ENCODE measurements around the gene C1QTNF6. TPM values are rescaled to one million over a fixed set of nuclear protein-coding genes. Genes with fewer than 3 reads are reported as not detected.

The C1QTNF6 gene
- total and polyA plus RNA-seq, 2 experiments from 2014 or later = 1.7 to 2.3 TPM

DNA sequence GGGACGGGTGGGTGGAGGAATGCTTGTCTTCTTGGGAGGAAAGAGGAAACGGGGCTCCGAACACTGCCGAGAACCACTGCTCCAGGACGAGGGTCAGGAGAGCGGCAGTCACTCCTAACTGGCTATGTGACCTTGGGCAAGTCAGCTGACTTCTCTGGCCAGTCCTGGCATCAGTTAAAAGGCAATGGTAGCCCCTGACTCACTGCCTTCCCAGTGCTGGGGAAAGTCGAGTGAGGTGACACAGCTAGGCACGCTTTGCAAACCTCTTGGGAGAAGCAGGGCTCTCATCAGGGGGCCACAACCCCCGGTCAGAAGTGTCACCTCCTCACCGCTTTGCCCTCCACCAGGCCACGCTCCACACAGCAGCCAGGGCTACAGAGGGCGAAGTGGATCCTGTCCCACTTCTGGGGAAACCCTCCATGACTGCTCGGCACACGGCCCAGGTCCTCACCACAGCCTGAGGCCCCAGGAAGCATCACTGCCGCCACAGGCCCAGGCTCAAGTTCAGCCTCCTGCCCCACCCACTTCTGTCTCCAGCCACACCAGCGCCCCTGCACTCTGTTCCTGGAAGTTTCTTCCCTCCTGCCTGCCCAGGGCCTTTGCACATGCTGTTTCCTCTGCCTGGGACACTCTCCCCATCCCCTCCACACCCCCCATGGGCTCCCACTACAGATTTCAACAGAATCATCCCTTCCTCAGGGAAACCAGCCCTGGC, 54.6 kb downstream of the C1QTNF6 start (continued):
- TF ChIP-seq STAT1 (IDR thresholded peaks at IDR 0.05; ENCODE audit: unreplicated experiment) = no peak

DNA sequence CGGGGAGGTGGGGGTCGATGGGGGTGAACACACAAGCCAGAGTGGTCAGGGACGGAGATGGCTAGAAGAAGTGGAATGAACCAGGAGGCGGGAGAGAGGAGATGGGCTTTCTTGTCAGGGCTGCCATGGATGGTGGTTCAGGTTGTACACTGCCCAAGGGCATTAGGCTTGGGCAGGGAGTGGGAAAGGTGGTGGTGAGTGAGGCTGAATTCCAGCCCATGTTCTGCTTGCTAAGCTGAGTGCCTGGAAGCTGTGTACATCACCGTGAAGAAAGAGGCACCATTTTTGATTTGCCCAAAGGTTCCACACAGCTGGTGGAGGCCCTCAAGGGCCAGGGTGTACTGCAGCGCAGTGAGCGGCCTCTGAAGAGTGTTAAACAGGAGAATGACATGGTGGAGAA, 55.3 kb downstream of the C1QTNF6 start:
- no peak overlapping the region for H3K27ac ChIP-seq (ENCODE audit: low read depth)
- no peak overlapping the region for H3K4me3 Mint-ChIP-seq
- TF ChIP-seq CREB1 (CRISPR knock-in tag; IDR thresholded peaks at IDR 0.05; ENCODE audit: low read depth) (no peak), ZNF331 (CRISPR knock-in tag; IDR thresholded peaks at IDR 0.05; ENCODE audit: low read depth) (no peak)
- H3K36me3 Mint-ChIP-seq (ENCODE audit: low read depth) = no peaks in the 10 kb centered on the region; the same call in 2 of the 3 replicates
- no peaks in the 10 kb centered on the region for H3K4me1 ChIP-seq (ENCODE audit: insufficient read depth)
- no peaks in the 10 kb centered on the region for H3K9me2 ChIP-seq (ENCODE audit: insufficient read depth)
- H3K27ac Mint-ChIP-seq = no peak overlapping the region
- H4K20me1 ChIP-seq (replicated peaks; ENCODE audit: insufficient read depth) = no peaks in the 10 kb centered on the region
- H3K27me3 ChIP-seq (ENCODE audit: insufficient read depth) = no peaks in the 10 kb centered on the region
- H3K27me3 Mint-ChIP-seq (ENCODE audit: insufficient read depth, low read depth, poor library complexity) = peaks cover 16% of the 10 kb centered on the region
- DNase-seq (ENCODE audit: low spot score) (no peak), ATAC-seq (no peak)
- no peaks in the 10 kb centered on the region for H3K36me3 ChIP-seq (ENCODE audit: insufficient read depth)
- H3K4me3 ChIP-seq = no peak overlapping the region
- H2AFZ ChIP-seq = no peak overlapping the region
- no peaks in the 10 kb centered on the region for H3K9me3 Mint-ChIP-seq
- peaks cover 2% of the 10 kb centered on the region; the same call in 2 of the 3 replicates for H3K4me1 Mint-ChIP-seq
- no peaks in the 10 kb centered on the region for H3F3A ChIP-seq (replicated peaks; ENCODE audit: low read depth)
- no peak overlapping the region for H3K4me2 ChIP-seq
- no peaks in the 10 kb centered on the region for H3K79me2 ChIP-seq (replicated peaks; ENCODE audit: insufficient read depth)

Small RNA genes within 50 kb of the gene (small RNA-seq; reads per million reads assigned to genes)
- gene Z82188.1 (ENCODE audit: low replicate concordance) = not detected

Other genes with a start within 250 kb of the C1QTNF6 start
- gene TST, start 168.8 kb downstream of the C1QTNF6 start, total RNA-seq (2014; rRNA removed; shearing (Covaris generic)) = 32.4 and 32.7 TPM in 2 replicates
- 14.6 and 16.3 TPM in 2 replicates for gene TST, start 168.8 kb downstream of the C1QTNF6 start, polyA plus RNA-seq (2016; fragmentation: Nextera tagmentation; extraction: Ambion mirVana)
- 121 and 158 TPM in 2 replicates for gene MPST, start 168.5 kb downstream of the C1QTNF6 start, total RNA-seq (2014; rRNA removed; shearing (Covaris generic))
- 85.5 and 86.2 TPM in 2 replicates for gene MPST, start 168.5 kb downstream of the C1QTNF6 start, polyA plus RNA-seq (2016; fragmentation: Nextera tagmentation; extraction: Ambion mirVana)
- 26.9 and 35.0 TPM in 2 replicates for gene KCTD17, start 136.5 kb downstream of the C1QTNF6 start, total RNA-seq (2014; rRNA removed; shearing (Covaris generic))
- gene KCTD17, start 136.5 kb downstream of the C1QTNF6 start, polyA plus RNA-seq (2016; fragmentation: Nextera tagmentation; extraction: Ambion mirVana) = 21.2 and 25.1 TPM in 2 replicates
- gene TMPRSS6, start 78.5 kb downstream of the C1QTNF6 start, total RNA-seq (2014; rRNA removed; shearing (Covaris generic)) = not detected in 2 replicates
- gene TMPRSS6, start 78.5 kb downstream of the C1QTNF6 start, polyA plus RNA-seq (2016; fragmentation: Nextera tagmentation; extraction: Ambion mirVana) = 0.07 and 0.13 TPM in 2 replicates
- gene IL2RB, start 38.3 kb downstream of the C1QTNF6 start, total RNA-seq (2014; rRNA removed; shearing (Covaris generic)) = 1.0 and 4.8 TPM in 2 replicates
- 0.36 and 0.90 TPM in 2 replicates for gene IL2RB, start 38.3 kb downstream of the C1QTNF6 start, polyA plus RNA-seq (2016; fragmentation: Nextera tagmentation; extraction: Ambion mirVana)
- gene SSTR3, start 24.2 kb upstream of the C1QTNF6 start, total RNA-seq (2014; rRNA removed; shearing (Covaris generic)) = 0.04 and 0.66 TPM in 2 replicates
- gene SSTR3, start 24.2 kb upstream of the C1QTNF6 start, polyA plus RNA-seq (2016; fragmentation: Nextera tagmentation; extraction: Ambion mirVana) = 0.10 TPM in 1 of 2 replicates, not detected in the other
- 2.7 and 3.8 TPM in 2 replicates for gene RAC2, start 56.0 kb upstream of the C1QTNF6 start, total RNA-seq (2014; rRNA removed; shearing (Covaris generic))
- 2.4 and 3.1 TPM in 2 replicates for gene RAC2, start 56.0 kb upstream of the C1QTNF6 start, polyA plus RNA-seq (2016; fragmentation: Nextera tagmentation; extraction: Ambion mirVana)
- not detected in 2 replicates for gene CYTH4, start 94.3 kb upstream of the C1QTNF6 start, total RNA-seq (2014; rRNA removed; shearing (Covaris generic))
- gene CYTH4, start 94.3 kb upstream of the C1QTNF6 start, polyA plus RNA-seq (2016; fragmentation: Nextera tagmentation; extraction: Ambion mirVana) = not detected in 2 replicates
- gene ELFN2, start 239.2 kb upstream of the C1QTNF6 start, total RNA-seq (2014; rRNA removed; shearing (Covaris generic)) = 0.35 and 0.62 TPM in 2 replicates
- 0.18 and 0.23 TPM in 2 replicates for gene ELFN2, start 239.2 kb upstream of the C1QTNF6 start, polyA plus RNA-seq (2016; fragmentation: Nextera tagmentation; extraction: Ambion mirVana)